HG03159 (cell line): ENCODE results near the gene SPINT1.

Source experiments
- ATAC-seq: cut with Tn5 transposase; IDR thresholded peaks from one replicate; pipeline ENCODE4 v1.9.1; 2021; ENCODE audit warnings: mild to moderate bottlenecking, moderate library complexity; ENCODE audit not compliant: unreplicated experiment

The SPINT1 gene

DNA sequence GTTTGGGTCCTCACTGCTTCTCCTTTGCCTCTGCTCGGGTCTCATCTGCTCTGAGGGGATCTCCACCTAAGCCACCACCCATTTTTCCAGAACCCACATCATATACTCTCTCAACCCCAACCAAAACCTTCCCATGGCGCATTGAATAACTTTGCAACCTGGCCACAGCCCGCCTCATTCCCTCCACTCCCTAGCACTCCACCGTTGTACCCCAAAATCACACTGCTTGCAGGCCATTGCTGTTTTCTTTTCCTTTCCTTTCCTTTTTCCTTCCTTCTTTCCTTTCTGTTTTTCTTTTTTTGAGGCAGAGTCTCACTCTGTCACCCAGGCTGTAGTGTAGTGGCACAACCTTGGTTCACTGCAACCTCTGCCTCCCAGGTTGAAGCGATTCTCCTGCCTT lies 47.3 kb downstream of the SPINT1 start:
- ATAC-seq: no peak

DNA sequence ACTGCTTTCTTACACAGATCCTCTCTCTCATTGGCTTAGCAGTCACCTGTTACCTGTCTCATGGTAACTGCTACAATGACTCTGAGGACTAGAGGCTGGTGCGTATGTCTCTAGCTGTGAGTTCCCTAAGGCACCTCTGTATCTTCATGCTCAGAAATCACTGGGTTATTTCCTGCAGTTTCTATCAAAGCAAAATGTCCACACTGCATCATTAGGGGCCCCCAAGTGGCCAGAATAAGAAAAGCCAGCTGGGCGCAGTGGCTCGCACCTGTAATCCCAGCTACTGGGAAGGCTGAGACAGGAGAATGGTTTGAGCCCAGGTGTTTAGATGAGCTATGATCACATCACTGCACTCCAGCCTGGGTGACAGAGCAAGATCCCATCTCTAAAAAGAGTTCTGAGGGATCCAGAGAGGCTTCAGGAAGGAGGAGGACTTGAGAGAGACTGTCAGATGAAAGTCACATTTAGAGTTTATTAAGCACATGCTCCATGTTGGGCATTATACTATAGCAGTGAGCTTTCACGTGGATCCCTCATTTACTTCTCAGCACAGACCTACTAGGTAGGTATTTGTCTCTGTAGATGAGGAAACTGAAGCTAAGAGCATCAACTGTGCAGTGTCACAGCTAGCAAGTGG lies 48.1 kb downstream of the SPINT1 start:
- ATAC-seq: no peak

DNA sequence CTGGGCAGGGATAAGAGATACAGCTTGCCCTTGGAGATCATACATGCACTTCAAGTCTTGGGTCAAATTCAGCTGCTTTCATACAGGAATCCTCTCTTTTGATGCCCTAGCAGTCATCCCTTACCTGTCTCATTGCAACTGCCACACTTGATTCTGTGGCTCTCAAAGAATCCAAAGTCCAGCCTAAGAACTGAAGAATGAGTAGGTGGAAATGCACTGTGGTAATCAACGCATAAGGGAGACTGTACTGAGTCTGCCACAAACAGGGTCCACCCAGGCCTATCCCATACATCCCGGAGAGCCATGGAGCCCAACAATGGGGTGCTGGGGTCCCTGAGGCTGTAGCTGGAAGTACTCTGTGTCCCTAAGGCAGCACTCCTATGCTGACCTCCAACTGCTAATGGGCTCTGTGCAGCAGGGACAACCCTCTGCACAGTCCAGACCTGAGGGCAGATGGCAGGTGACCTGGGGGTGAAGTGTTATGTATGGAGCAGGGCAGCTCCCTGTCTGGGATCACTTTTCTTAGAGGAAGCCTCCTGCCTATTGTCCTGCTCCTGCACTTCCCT lies 48.7 kb downstream of the SPINT1 start:
- ATAC-seq: no peak

DNA sequence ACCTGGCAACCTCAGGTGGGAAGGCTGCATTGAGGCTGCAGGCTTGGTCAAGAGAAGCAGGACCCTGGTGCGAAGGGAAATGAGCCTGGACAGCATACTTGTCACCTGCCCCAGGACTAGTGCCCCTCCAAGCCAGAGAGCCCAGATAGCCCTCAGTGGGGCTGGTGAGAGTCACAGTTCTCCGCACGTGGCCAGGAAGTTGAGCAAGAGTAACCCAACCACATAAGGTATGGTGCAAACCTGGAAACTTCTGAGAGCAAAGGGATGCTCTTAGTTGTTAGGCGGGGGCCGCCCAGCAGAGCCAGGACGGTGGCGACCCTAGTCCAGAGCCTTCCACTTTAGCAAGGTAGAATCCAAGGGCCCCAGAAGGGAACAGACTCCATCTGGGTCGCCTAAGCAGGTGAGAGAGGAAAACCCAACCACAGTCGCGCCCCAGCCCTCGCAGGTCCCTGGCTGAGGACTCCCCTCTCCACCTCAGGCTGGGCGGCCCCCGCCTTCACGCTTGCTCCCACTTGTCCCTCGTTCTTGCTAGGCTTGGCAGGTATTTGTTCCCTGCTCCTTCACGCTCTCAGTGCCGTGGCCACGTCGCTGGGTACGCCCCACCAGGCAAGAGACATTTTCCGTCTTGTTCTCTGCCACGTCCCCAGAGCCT lies 49.3 kb downstream of the SPINT1 start:
- ATAC-seq: no peak

DNA sequence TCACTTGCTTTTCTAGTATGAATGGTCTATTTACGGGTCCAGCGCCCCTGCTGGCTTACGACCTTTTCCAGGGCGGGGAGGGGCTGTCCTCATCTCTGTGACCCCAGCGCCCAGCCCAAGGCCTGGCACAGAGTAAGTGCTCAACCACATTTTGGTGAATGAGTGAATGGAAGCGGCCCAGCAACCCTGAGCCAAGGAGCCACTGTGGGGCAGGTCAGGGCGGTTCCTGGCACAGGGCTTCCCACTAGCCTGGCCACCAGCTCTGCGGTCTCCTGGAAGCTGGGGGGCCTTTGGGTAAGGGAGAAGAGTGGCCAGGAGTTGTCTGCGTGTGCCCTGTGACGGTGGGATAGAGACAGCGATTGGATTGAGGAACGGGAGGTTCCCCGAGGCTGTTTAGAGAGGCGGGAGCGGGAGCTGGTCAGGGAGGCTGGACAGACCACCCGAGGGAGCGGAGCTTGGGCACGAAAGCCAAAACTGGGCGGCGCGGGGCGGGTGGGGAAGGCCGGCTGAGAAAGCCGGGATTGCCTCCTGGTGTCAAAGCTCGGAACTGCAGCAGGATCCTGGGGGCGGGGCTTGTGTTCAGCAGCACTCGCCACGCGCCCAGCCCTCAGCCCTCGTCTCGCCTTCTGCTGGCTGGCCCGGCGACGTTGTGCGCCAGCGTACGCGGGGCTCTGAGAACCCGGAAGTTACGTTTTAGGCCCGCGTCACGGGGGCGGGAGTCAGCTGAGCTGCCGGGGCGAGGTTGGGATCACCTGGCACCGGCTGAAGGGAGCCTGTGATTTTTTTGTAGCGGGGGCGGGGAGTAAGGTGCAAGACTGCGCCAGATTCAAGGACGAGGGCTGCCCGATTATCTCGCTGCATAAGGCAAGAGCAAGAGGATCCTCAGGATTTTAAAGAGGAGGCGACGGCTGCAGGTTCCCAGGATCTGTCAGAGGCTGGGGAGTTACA lies 50.2 kb downstream of the SPINT1 start, which contains the start of gene VPS18:
TSS of gene VPS18 (plus strand) at position 718 of the 948 bp plus-strand sequence. CDS start 319 bp downstream, outside the sequence.
- peak; percentile 91 for ATAC-seq

DNA sequence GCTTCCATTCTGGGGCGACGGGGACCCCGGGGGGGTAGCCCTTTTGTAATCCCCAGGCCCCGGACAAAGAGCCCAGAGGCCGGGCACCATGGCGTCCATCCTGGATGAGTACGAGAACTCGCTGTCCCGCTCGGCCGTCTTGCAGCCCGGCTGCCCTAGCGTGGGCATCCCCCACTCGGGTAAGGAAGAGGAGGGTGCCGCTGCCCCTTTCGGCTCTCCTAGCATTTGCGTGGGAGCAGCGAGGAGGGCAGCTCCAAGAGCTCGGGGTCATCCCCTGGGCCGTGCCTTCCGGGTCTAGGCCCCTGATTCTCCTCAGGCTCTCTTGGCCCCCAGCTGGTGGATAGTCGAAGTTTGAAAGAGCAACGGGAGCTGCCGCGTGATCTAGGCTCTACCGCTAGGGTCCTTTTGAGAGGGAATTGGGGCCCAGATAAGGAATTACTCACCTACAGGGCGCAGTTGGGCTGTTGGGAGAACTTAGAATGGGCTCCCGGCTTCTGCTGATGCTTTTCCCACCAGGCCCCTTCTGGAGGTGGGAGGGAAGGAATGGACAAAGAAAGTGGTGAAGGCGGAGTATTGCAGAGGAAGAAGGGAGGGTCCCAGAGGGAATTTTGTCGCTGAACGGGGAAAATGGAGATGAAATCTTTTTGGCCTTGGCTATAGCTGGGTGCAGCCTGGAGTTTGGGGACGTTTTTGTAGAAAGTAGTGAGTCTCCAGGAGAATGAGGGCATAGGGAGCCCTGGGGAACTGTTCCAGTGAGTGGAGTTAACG lies 51.0 kb downstream of the SPINT1 start:
- ATAC-seq: peak; percentile 53

DNA sequence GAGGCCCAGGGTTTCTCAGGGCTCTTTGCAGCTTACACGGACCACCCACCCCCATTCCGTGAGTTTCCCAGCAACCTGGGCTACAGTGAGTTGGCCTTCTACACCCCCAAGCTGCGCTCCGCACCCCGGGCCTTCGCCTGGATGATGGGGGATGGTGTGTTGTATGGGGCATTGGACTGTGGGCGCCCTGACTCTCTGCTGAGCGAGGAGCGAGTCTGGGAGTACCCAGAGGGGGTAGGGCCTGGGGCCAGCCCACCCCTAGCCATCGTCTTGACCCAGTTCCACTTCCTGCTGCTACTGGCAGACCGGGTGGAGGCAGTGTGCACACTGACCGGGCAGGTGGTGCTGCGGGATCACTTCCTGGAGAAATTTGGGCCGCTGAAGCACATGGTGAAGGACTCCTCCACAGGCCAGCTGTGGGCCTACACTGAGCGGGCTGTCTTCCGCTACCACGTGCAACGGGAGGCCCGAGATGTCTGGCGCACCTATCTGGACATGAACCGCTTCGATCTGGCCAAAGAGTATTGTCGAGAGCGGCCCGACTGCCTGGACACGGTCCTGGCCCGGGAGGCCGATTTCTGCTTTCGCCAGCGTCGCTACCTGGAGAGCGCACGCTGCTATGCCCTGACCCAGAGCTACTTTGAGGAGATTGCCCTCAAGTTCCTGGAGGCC lies 55.8 kb downstream of the SPINT1 start:
- no peak for ATAC-seq

DNA sequence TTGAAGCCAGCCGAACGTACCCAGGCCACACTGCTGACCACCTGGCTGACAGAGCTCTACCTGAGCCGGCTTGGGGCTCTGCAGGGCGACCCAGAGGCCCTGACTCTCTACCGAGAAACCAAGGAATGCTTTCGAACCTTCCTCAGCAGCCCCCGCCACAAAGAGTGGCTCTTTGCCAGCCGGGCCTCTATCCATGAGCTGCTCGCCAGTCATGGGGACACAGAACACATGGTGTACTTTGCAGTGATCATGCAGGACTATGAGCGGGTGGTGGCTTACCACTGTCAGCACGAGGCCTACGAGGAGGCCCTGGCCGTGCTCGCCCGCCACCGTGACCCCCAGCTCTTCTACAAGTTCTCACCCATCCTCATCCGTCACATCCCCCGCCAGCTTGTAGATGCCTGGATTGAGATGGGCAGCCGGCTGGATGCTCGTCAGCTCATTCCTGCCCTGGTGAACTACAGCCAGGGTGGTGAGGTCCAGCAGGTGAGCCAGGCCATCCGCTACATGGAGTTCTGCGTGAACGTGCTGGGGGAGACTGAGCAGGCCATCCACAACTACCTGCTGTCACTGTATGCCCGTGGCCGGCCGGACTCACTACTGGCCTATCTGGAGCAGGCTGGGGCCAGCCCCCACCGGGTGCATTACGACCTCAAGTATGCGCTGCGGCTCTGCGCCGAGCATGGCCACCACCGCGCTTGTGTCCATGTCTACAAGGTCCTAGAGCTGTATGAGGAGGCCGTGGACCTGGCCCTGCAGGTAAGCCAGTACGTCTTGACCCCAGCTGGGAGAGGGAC lies 56.6 kb downstream of the SPINT1 start:
- no peak for ATAC-seq

DNA sequence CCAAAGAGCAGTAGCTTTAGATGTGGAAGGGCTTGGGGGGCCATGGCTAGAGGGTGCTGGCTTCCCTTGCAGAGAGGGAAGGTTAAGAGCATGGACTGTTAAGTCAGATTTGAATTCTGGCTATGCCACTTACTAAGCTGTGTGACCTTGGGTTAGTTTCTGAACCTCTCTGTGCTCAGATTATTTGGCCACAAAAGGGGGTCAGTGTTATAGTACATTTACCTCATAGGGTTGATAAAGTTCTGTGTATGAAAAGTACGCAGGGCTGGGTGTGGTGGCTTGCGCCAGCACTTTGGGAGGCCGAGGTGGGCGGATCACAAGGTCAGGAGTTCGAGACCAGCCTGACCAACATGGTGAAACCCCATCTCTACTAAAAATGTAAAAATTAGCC lies 57.2 kb downstream of the SPINT1 start:
- ATAC-seq: no peak

DNA sequence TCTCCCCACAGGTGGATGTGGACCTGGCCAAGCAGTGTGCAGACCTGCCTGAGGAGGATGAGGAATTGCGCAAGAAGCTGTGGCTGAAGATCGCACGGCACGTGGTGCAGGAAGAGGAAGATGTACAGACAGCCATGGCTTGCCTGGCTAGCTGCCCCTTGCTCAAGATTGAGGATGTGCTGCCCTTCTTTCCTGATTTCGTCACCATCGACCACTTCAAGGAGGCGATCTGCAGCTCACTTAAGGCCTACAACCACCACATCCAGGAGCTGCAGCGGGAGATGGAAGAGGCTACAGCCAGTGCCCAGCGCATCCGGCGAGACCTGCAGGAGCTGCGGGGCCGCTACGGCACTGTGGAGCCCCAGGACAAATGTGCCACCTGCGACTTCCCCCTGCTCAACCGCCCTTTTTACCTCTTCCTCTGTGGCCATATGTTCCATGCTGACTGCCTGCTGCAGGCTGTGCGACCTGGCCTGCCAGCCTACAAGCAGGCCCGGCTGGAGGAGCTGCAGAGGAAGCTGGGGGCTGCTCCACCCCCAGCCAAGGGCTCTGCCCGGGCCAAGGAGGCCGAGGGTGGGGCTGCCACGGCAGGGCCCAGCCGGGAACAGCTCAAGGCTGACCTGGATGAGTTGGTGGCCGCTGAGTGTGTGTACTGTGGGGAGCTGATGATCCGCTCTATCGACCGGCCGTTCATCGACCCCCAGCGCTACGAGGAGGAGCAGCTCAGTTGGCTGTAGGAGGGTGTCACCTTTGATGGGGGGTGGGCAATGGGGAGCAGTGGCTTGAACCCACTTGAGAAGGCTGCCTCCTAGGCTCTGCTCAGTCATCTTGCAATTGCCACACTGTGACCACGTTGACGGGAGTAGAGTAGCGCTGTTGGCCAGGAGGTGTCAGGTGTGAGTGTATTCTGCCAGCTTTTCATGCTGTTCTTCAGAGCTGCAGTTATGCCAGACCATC lies 59.0 kb downstream of the SPINT1 start:
- ATAC-seq: no peak

DNA sequence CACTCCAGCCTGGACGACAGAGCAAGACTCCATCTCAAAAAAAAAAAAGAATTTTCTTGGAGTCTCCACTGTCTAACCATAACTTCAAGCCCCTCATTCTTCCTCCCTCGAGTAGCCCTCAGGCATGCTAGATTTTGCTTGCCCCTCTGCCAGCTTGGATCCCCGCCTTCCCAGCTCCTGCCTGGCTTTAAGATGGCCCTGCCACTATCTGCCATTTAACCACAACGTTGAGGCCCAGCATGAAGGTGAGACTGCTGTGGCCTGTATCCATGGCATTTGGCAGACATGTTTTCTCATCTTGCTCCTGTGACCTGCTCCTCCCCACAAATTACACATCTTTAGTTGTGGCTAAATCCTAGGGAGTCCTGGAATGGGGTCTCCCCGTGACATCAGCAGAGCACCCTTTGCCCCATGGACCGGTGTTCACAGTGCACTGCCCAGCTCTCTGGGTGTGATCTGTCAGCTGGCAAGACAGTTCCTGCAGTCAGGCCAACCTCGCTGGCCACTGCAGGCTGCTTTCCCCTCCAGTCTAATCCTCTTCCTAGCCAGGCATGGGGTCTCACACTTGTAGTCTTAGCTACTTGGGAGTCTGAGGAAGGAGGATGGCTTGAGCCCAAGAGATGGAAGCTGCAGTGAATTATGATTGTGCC lies 60.8 kb downstream of the SPINT1 start:
- no peak for ATAC-seq

DNA sequence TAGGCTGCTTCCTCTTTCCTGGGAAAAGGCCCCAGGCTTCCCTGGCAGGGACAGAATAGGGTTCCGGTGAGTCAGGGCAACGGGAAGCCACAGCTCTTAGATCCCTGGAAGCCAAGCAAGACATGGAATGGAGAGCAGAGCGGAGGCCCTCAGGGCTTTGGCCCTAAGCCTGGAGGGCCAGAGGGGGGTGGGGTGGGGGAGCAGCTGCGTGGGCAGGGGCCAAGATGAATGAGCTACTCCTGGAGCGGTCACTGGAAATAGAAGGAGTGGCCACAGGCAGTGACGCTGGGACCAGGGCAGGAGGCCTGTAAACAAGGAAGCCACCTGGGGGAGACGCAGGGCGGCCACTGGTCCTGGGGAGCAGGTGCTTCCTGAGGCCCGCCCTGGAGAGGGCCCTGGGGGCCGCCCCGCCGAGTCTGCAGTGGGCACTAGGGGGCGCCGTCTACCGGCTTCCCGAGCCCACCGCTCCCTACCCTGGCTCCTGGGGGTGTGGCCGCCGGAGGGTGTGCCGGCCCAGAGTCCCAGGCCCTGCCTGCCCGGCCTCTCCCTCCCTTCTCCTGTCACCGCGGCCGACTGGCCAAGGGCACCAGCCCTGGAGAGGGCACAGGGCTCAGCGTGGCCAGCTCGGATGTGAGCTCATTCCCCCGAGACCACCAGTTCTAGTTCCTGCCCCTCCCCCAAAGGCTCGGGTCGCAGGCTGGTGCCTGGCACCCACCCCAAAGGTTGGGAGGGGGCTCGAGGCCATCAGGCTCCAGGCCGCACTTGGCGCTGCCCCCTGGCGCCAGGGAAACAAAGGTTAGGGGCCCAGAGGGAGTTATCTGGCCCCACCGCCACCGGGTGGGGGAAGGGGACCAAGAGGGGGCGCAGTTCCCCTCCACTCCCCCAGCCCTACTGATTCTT lies 62.5 kb downstream of the SPINT1 start:
- peak; percentile 63 for ATAC-seq

DNA sequence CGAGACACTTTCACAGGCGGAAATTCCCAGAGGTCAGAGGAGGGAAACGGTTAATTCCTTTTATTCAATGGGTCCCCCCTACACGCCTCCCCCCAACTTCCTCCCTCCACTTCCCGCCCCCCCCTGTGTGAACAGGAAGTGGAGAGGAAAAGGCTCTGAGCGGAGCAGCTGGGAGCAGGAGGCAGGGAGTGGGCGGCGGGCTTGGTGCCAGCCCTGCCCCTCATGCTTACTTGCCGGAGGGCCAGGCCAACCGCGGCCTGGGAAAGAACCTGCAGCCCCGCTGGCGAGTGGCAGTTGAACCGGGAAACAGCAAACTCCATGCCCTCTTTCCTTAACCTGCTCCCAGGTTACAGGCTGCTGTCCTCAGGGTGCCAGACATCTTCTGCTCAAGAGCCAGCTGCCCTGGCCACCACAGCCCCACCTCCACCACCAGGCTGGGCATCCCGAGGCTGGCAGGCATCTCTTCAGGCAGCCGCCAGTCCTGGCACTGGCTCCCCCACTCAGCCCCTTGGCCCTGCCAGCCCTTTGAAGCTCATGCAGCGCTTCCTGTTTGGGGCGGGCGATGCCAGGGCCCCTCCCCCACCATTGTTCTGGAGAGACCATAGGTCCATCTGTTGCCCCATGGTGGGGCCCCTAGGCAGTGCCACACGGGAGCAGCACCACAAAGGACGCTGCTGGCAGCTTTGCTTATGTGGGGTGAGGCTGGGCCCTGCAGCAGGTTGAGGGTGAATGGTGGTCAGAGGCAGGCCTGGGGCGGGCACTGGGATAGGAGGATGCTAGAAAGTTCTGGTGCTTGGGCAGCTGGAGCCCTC lies 63.3 kb downstream of the SPINT1 start:
- peak; percentile 4 for ATAC-seq
